H1 (cell line): Measurements from ENCODE around the gene SLC38A10. TPM values are rescaled to one million over a fixed set of nuclear protein-coding genes. Genes with fewer than 3 reads are reported as not detected.

Source experiments
- CTCF ChIA-PET: fragments of 300-600 bp; sonication (Branson Sonifier 250); formaldehyde crosslinking; loops from one replicate; lab custom pipeline; 2021; ENCODE audit not compliant: partially characterized antibody; lab: Charles Lee
- POLR2A ChIA-PET: fragments of 300-600 bp; sonication (Branson Sonifier 250); formaldehyde crosslinking; loops from one replicate; lab custom pipeline; 2021; ENCODE audit warnings: inconsistent platforms; ENCODE audit not compliant: partially characterized antibody; lab: Charles Lee
- DNase-seq, 2 experiments: peaks; one replicate each; pipeline versions ENCODE4 v3.0.0 to v3.0.0-alpha.2; 2010 to 2022; ENCODE audit warnings: low spot score in 2 of 2, low read depth in 1 of 2, mixed read lengths in 1 of 2
- FAIRE-seq: peaks from 2 replicates; lab custom pipeline; 2011; peaks lifted over from hg19 to GRCh38; lab: Jason Lieb, UNC
- H2AFZ ChIP-seq: 2 replicates; pipeline ENCODE4 v1.8.1; 2012; ENCODE audit warnings: low read length, inconsistent platforms
- H2AK5ac ChIP-seq: 2 replicates; pipeline ENCODE4 v1.6.1; 2013; ENCODE audit warnings: low read depth, low read length
- H2BK120ac ChIP-seq: replicated peaks from 2 replicates; pipeline ENCODE3; 2013; ENCODE audit warnings: low read depth, low read length, inconsistent platforms
- H2BK12ac ChIP-seq: 2 replicates; pipeline ENCODE4 v1.6.1; 2013; ENCODE audit warnings: low read depth, low read length
- H2BK15ac ChIP-seq: 2 replicates; pipeline ENCODE4 v1.6.1; 2013; ENCODE audit warnings: low read length
- H2BK20ac ChIP-seq: 2 replicates; pipeline ENCODE4 v1.6.1; 2013; ENCODE audit warnings: low read length
- H2BK5ac ChIP-seq: 2 replicates; pipeline ENCODE4 v1.6.1; 2013; ENCODE audit warnings: low read depth, low read length
- H3K14ac ChIP-seq: 2 replicates; pipeline ENCODE4 v1.6.1; 2013; ENCODE audit warnings: inconsistent platforms; ENCODE audit not compliant: insufficient read length
- H3K18ac ChIP-seq: 2 replicates; pipeline ENCODE4 v1.6.1; 2013; ENCODE audit warnings: low read length; ENCODE audit errors: extremely low read depth
- H3K23ac ChIP-seq: 2 replicates; pipeline ENCODE4 v1.6.1; 2013; ENCODE audit warnings: inconsistent platforms; ENCODE audit not compliant: insufficient read length
- H3K23me2 ChIP-seq: 2 replicates; pipeline ENCODE4 v1.6.1; 2013; ENCODE audit warnings: low read depth, low read length
- H3K27ac ChIP-seq: 2 replicates; pipeline ENCODE4 v1.6.1; 2011; ENCODE audit warnings: low read depth, low read length, inconsistent platforms
- H3K27me3 ChIP-seq, 4 experiments: replicated peaks in 1 of 4; 1 replicate in 1 of 4; 2 replicates in 3 of 4; pipeline versions ENCODE4 v1.6.1 to v1.8.1; 2011 to 2013; ENCODE audit warnings: low read length in 3 of 4, mild to moderate bottlenecking in 3 of 4, inconsistent platforms in 2 of 4, mixed read lengths in 2 of 4, moderate library complexity in 1 of 4; ENCODE audit not compliant: control insufficient read depth in 3 of 4, insufficient read depth in 3 of 4; ENCODE audit errors: extremely low read depth in 1 of 4
- H3K36me3 ChIP-seq, 4 experiments: 2 replicates each; pipeline versions ENCODE4 v1.6.1 to v1.8.1; 2011 to 2013; ENCODE audit warnings: mild to moderate bottlenecking in 4 of 4, low read length in 3 of 4, moderate library complexity in 2 of 4, control low read depth in 1 of 4, inconsistent platforms in 1 of 4; ENCODE audit not compliant: insufficient read depth in 4 of 4, control insufficient read depth in 2 of 4
- H3K4ac ChIP-seq: replicated peaks from 2 replicates; pipeline ENCODE3; 2013; ENCODE audit warnings: low read length, low read depth, mixed read lengths, inconsistent platforms; ENCODE audit not compliant: insufficient read length
- H3K4me1 ChIP-seq, 4 experiments: replicated peaks in 1 of 4; 1 replicate in 1 of 4; 2 replicates in 3 of 4; pipeline versions ENCODE4 v1.6.1 to v1.8.1; 2011 to 2013; ENCODE audit warnings: low read length in 3 of 4, inconsistent platforms in 2 of 4, mixed read lengths in 1 of 4; ENCODE audit not compliant: insufficient read depth in 4 of 4, control insufficient read depth in 3 of 4
- H3K4me2 ChIP-seq, 2 experiments: 2 replicates each; pipeline versions ENCODE4 v1.6.1 to v1.8.1; 2011 to 2013; ENCODE audit warnings: low read depth in 2 of 2, low read length in 2 of 2, control low read depth in 1 of 2, inconsistent platforms in 1 of 2, mild to moderate bottlenecking in 1 of 2; ENCODE audit not compliant: insufficient read depth in 1 of 2
- H3K4me3 ChIP-seq, 4 experiments: fragments of 200-600, 300-600 bp in 1 of 4; sonication (generic), shearing (Covaris generic), sonication (Bioruptor Twin) in 1 of 4; 2 replicates each; pipeline versions ENCODE4 v1.5.1 to v1.8.1; 2011 to 2016; ENCODE audit warnings: low read length in 4 of 4, low read depth in 3 of 4, control low read depth in 2 of 4, inconsistent platforms in 2 of 4, mild to moderate bottlenecking in 2 of 4, mixed read lengths in 1 of 4, moderate library complexity in 1 of 4; ENCODE audit not compliant: insufficient read depth in 2 of 4; ENCODE audit errors: extremely low read depth in 1 of 4
- H3K56ac ChIP-seq: replicated peaks from 2 replicates; pipeline ENCODE3; 2013; ENCODE audit warnings: low read depth, mild to moderate bottlenecking, mixed read lengths, low read length, inconsistent platforms; ENCODE audit not compliant: insufficient read length
- H3K79me1 ChIP-seq: 2 replicates; pipeline ENCODE4 v1.6.1; 2013; ENCODE audit warnings: low read depth, low read length, control low read depth
- H3K79me2 ChIP-seq, 2 experiments: 2 replicates each; pipeline versions ENCODE4 v1.6.1 to v1.8.1; 2012 to 2013; ENCODE audit warnings: low read length in 2 of 2, mild to moderate bottlenecking in 2 of 2, inconsistent platforms in 1 of 2; ENCODE audit not compliant: insufficient read depth in 2 of 2, control insufficient read depth in 1 of 2
- H3K9ac ChIP-seq, 4 experiments: replicated peaks in 1 of 4; 1 replicate in 1 of 4; 2 replicates in 3 of 4; pipeline versions ENCODE4 v1.6.1 to v1.8.1; 2011 to 2013; ENCODE audit warnings: low read depth in 3 of 4, low read length in 3 of 4, control low read depth in 2 of 4, mild to moderate bottlenecking in 2 of 4, moderate library complexity in 2 of 4, inconsistent platforms in 1 of 4; ENCODE audit errors: extremely low read depth in 1 of 4
- H3K9me3 ChIP-seq, 2 experiments: 2 replicates each; pipeline versions ENCODE4 v1.6.1 to v1.8.1; 2012 to 2013; ENCODE audit warnings: mild to moderate bottlenecking in 2 of 2, moderate library complexity in 2 of 2, control low read depth in 1 of 2, inconsistent platforms in 1 of 2, low read depth in 1 of 2, low read length in 1 of 2, mixed read lengths in 1 of 2; ENCODE audit not compliant: insufficient read depth in 2 of 2
- H4K20me1 ChIP-seq, 2 experiments: replicated peaks in 1 of 2; 2 replicates each; pipeline versions ENCODE3 to v1.8.1; 2011 to 2013; ENCODE audit warnings: inconsistent platforms in 2 of 2, low read length in 2 of 2, mild to moderate bottlenecking in 1 of 2; ENCODE audit not compliant: insufficient read depth in 2 of 2, control insufficient read depth in 1 of 2
- H4K5ac ChIP-seq: 2 replicates; pipeline ENCODE4 v1.6.1; 2013; ENCODE audit warnings: low read length, low read depth, mixed read lengths, inconsistent platforms; ENCODE audit not compliant: insufficient read length
- H4K8ac ChIP-seq: 2 replicates; pipeline ENCODE4 v1.8.0; 2013; ENCODE audit warnings: mild to moderate bottlenecking, moderate library complexity, low read length, inconsistent platforms; ENCODE audit not compliant: insufficient read depth; ENCODE audit errors: extremely low read depth
- H4K91ac ChIP-seq: replicated peaks from 2 replicates; pipeline ENCODE3; 2013; ENCODE audit warnings: low read length, mixed read lengths, inconsistent platforms; ENCODE audit not compliant: insufficient read length
- BCL11A ChIP-seq, 2 experiments: IDR thresholded peaks; one replicate each; pipeline ENCODE4 v1.6.1; 2011; ENCODE audit warnings: low read depth in 2 of 2, low read length in 2 of 2, mild to moderate bottlenecking in 2 of 2
- BRCA1 ChIP-seq: IDR thresholded peaks from 2 replicates; pipeline ENCODE4 v1.6.1; 2012; ENCODE audit warnings: low read depth, low read length, improper control_type of control experiment
- CEBPB ChIP-seq: IDR thresholded peaks from 2 replicates; pipeline ENCODE4 v1.6.1; 2012; ENCODE audit warnings: low read depth, low read length
- CREB1 ChIP-seq: IDR thresholded peaks from 2 replicates; pipeline ENCODE4 v1.6.1; 2012; ENCODE audit warnings: inconsistent platforms
- FOSL1 ChIP-seq: IDR thresholded peaks from 2 replicates; pipeline ENCODE4 v1.6.1; 2011; ENCODE audit warnings: mild to moderate bottlenecking, low read depth, low read length, moderate library complexity; ENCODE audit not compliant: insufficient read depth
- JUND ChIP-seq: IDR thresholded peaks from 2 replicates; pipeline ENCODE4 v1.6.1; 2011; ENCODE audit warnings: mild to moderate bottlenecking, improper control_type of control experiment, low read length
- NANOG ChIP-seq: IDR thresholded peaks from 2 replicates; pipeline ENCODE4 v1.6.1; 2011; ENCODE audit warnings: low read length, low read depth, mild to moderate bottlenecking, inconsistent platforms; ENCODE audit not compliant: insufficient read depth, poor library complexity, severe bottlenecking
- POLR2AphosphoS5 ChIP-seq: IDR thresholded peaks from 2 replicates; pipeline ENCODE4 v1.6.1; 2011; ENCODE audit warnings: low read depth, low read length
- RBBP5 ChIP-seq: IDR thresholded peaks from 2 replicates; pipeline ENCODE4 v1.7.1; 2012; ENCODE audit warnings: low read depth, mild to moderate bottlenecking, inconsistent platforms, low read length, moderate library complexity, borderline replicate concordance
- RNF2 ChIP-seq: fragments of 200-900, 300-1000 bp; sonication (generic); IDR thresholded peaks from 2 replicates; pipeline ENCODE4 v1.7.1; 2016; ENCODE audit warnings: borderline replicate concordance, low read depth, mild to moderate bottlenecking, antibody characterized with exemption, low read length; ENCODE audit not compliant: poor library complexity, severe bottlenecking; ENCODE audit errors: missing control alignments
- SAP30 ChIP-seq: fragments of 300-600 bp; sonication (generic); IDR thresholded peaks from 2 replicates; pipeline ENCODE4 v1.7.1; 2012; ENCODE audit warnings: low read length, moderate library complexity, mild to moderate bottlenecking, inconsistent platforms; ENCODE audit not compliant: insufficient read depth, insufficient replicate concordance
- SIRT6 ChIP-seq: IDR thresholded peaks from one replicate; pipeline ENCODE4 v1.7.1; 2012; ENCODE audit warnings: low read length, inconsistent platforms
- SP1 ChIP-seq: IDR thresholded peaks from 2 replicates; pipeline ENCODE4 v1.6.1; 2011; ENCODE audit warnings: low read depth, low read length
- SRF ChIP-seq: IDR thresholded peaks from 2 replicates; pipeline ENCODE4 v1.6.1; 2011; ENCODE audit warnings: mild to moderate bottlenecking, low read depth, low read length, moderate library complexity
- ZNF274 ChIP-seq: IDR thresholded peaks from 2 replicates; pipeline ENCODE4 v1.7.0; 2012; ENCODE audit warnings: low read length, borderline replicate concordance; ENCODE audit errors: extremely low read depth
- WGBS, 2 experiments: shearing (Covaris generic) in 1 of 2; methylation state at CpG; one replicate each; pipeline versions ENCODE4 v1.1.6 to v1.1.7; 2013 to 2015; ENCODE audit warnings: low lambda C conversion rate in 2 of 2, mixed read lengths in 2 of 2, inconsistent platforms in 1 of 2, low coverage in 1 of 2, missing lambda C conversion rate in 1 of 2; ENCODE audit not compliant: insufficient replicate concordance in 2 of 2, insufficient coverage in 1 of 2, insufficient read length in 1 of 2; ENCODE audit errors: extremely low coverage in 1 of 2, missing lambda C conversion rate in 1 of 2; 5-methylcytosine and 5-hydroxymethylcytosine counted together
- polyA plus RNA-seq, 7 experiments: library from polyadenylated mRNA; depleted of rRNA in 3 of 7; stranded (reverse) in 5 of 7; unstranded in 2 of 7; fragments of >200 nt in 5 of 7; fragments of 200-250 nt in 2 of 7; gene quantifications; 1 replicate in 5 of 7; 2 replicates in 1 of 7; 4 replicates in 1 of 7; pipeline versions ENCODE4 v1.2.1 to v1.2.3, GENCODE V29; 2011 to 2013; ENCODE audit warnings: missing spikeins in 2 of 7, mixed read lengths in 2 of 7
- total RNA-seq: library from RNA; stranded (reverse); fragmentation: NEBNext Ultra II Directional; extraction: Animal tissue kit (Norgen Biotek cat#: 25700); gene quantifications from 2 replicates; pipeline ENCODE4 v1.2.1, GENCODE V29; 2021

SLC38A10 gene
- total and polyA plus RNA-seq, 2 of the 8 experiments (the other 6 are each of a cell fraction or from before 2014, with no cell fraction given), result 26.4 to 41.0 TPM

DNA sequence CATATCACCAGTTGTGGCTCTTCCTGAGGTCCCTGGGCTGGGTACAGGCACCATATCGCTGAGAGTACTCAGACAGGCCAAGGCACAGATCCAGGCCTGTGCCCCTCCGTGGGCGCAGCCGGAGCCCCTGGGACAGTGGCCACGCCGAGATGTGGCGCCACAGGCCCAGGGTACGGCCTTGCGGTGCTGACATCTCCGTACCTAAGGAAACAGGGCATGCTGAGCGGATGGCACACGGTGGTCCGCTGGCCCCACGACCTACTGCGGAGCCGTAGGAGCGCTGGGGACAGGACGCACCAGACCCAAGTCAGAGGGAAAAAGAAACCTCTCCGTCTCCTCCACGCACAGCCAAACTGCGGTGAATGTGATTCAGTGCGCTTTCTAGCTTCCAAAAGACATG is 29.5 kb downstream of the SLC38A10 start:
- no peak for FAIRE-seq
- Histone ChIP-seq H4K8ac (no peak overlapping the region), H2BK15ac (no peak overlapping the region), H3K4me2 (no peak overlapping the region), H3K9ac (no peak overlapping the region), H3K56ac (no peak overlapping the region), H3K23me2 (no peaks in the 10 kb centered on the region), H3K79me2 (no peaks in the 10 kb centered on the region), H3K4me1 (no peaks in the 10 kb centered on the region), H3K4ac (no peak overlapping the region), H3K27me3 (no peaks in the 10 kb centered on the region), H3K18ac (no peak overlapping the region), H2BK120ac (no peak overlapping the region), H4K5ac (no peak overlapping the region), H2BK12ac (no peak overlapping the region), H2AFZ (no peak overlapping the region), H4K20me1 (peaks cover 2 to 6% of the 10 kb centered on the region in 2 experiments), H2BK5ac (no peak overlapping the region; the same call in 1 of the 2 replicates), H3K36me3 (peaks cover 0 to 8% (median 2%) of the 10 kb centered on the region in 4 experiments; a peak in 3 of 8 replicates), H2AK5ac (no peak overlapping the region), H4K91ac (no peak overlapping the region), H3K23ac (no peak overlapping the region), H3K14ac (no peak overlapping the region), H3K79me1 (peaks cover 5% of the 10 kb centered on the region; the same call in 1 of the 2 replicates), H2BK20ac (no peak overlapping the region), H3K27ac (no peak overlapping the region), H3K9me3 (no peaks in the 10 kb centered on the region), H3K4me3 (no peak overlapping the region)
- DNase-seq, result no peak
- CTCF ChIA-PET, result interaction anchor here (1.3 to 1.5 kb wide), 2 partner anchors 10 to 12 kb away, joined by 4 read pairs; no protein-coding TSS in a partner anchor
- no peak for TF ChIP-seq SIRT6
- no peak for TF ChIP-seq POLR2AphosphoS5
- no peak for TF ChIP-seq SRF
- no peak for TF ChIP-seq JUND
- TF ChIP-seq BCL11A (IDR thresholded peaks at IDR 0.05; ENCODE audit: low read depth in 2 of 2, low read length in 2 of 2), result no peak
- no peak for TF ChIP-seq RNF2
- no peak for TF ChIP-seq SP1
- no peak for TF ChIP-seq NANOG
- TF ChIP-seq FOSL1, result no peak
- TF ChIP-seq CEBPB, result no peak
- no peak for TF ChIP-seq CREB1
- TF ChIP-seq ZNF274, result no peak
- no peak for TF ChIP-seq BRCA1
- no peak for TF ChIP-seq SAP30
- no peak for TF ChIP-seq RBBP5
- 96% methylated on average over 21 of the region's 22 CpGs; no CpG with 5 or more reads in 1 of the 2 experiments for WGBS, 2 experiments
- POLR2A ChIA-PET, result no interaction called here
